K562 (cell line): ENCODE measurements around the gene IFNGR2. TPM values are rescaled to one million over a fixed set of nuclear protein-coding genes. Genes with fewer than 3 reads are reported as not detected.
A peak's percentile ranks its signal among the peaks of the same experiment; 100 is the strongest.

Experiments used
- ATAC-seq: fragments of 200-7000 bp; cut with Tn5 transposase; 3 replicates; pipeline ENCODE4 v1.9.1; 2020; ENCODE audit warnings: moderate library complexity
- BruUV-seq: library from RNA; stranded (reverse); fragments of 400-500 nt; replicated peaks from 2 replicates; lab custom pipeline; 2021; lab: Mats Ljungman, UMichigan
- CTCF ChIA-PET: fragments of 300-600 bp; formaldehyde crosslinking; extraction: SDS; loops from one replicate; lab custom pipeline; 2021; ENCODE audit warnings: low intra/inter-chr PET ratio; lab: Yijun Ruan, JAX
- POLR2A ChIA-PET: fragments of 300-600, 350-650 bp; sonication (Branson Sonifier 250); formaldehyde crosslinking; extraction: SDS; loops from one replicate; lab custom pipeline; 2021; ENCODE audit warnings: antibody characterized with exemption, inconsistent platforms; lab: Yijun Ruan, JAX
- DNase-seq, 4 experiments: peaks; one replicate each; pipeline versions ENCODE4 v3.0.0 to v3.0.0-alpha.2; 2011 to 2018; ENCODE audit warnings: low spot score in 3 of 4, mixed read lengths in 3 of 4; ENCODE audit errors: extremely low read depth in 1 of 4
- FAIRE-seq: peaks from 2 replicates; lab custom pipeline; 2011; peaks lifted over from hg19 to GRCh38; lab: Jason Lieb, UNC
- H2AFZ ChIP-seq: 2 replicates; pipeline ENCODE4 v1.6.0; 2011; ENCODE audit warnings: low read depth, low read length, control low read depth, inconsistent platforms
- H3K27ac ChIP-seq: fragments of 200-600 bp; 3 replicates; pipeline ENCODE4 v1.8.0; 2011; ENCODE audit warnings: low read depth, mild to moderate bottlenecking, control low read depth, inconsistent platforms, low read length, moderate library complexity, mixed read lengths; ENCODE audit errors: extremely low read depth
- H3K27me3 ChIP-seq, 2 experiments: fragments of 300-600 bp in 1 of 2; 2 replicates in 1 of 2; 3 replicates in 1 of 2; pipeline versions ENCODE4 v1.6.0 to v1.8.0; 2011; ENCODE audit warnings: inconsistent platforms in 2 of 2, low read length in 2 of 2, mild to moderate bottlenecking in 1 of 2, mixed read lengths in 1 of 2, moderate library complexity in 1 of 2; ENCODE audit not compliant: control insufficient read depth in 2 of 2, insufficient read depth in 2 of 2
- H3K36me3 ChIP-seq: fragments of 300-600 bp; 3 replicates; pipeline ENCODE4 v1.8.0; 2011; ENCODE audit warnings: mild to moderate bottlenecking, low read length, inconsistent platforms; ENCODE audit not compliant: control insufficient read depth, insufficient read depth
- H3K4me1 ChIP-seq, 2 experiments: fragments of 200-600 bp in 1 of 2; replicated peaks in 1 of 2; 2 replicates in 1 of 2; 3 replicates in 1 of 2; pipeline versions ENCODE4 v1.5.1 to v1.8.0; 2011; ENCODE audit warnings: inconsistent platforms in 2 of 2, low read length in 2 of 2, mild to moderate bottlenecking in 1 of 2, mixed read lengths in 1 of 2, moderate library complexity in 1 of 2; ENCODE audit not compliant: control insufficient read depth in 2 of 2, insufficient read depth in 2 of 2
- H3K4me2 ChIP-seq: 2 replicates; pipeline ENCODE4 v1.6.1; 2011; ENCODE audit warnings: low read length, control low read depth, inconsistent platforms, mixed read lengths; ENCODE audit not compliant: insufficient read depth
- H3K4me3 ChIP-seq: fragments of 200-600 bp; sonication (generic), shearing (Covaris generic); 2 replicates; pipeline ENCODE4 v1.5.1; 2016; ENCODE audit warnings: control low read depth, inconsistent platforms
- H3K79me2 ChIP-seq: fragments of 200-600 bp; 3 replicates; pipeline ENCODE4 v1.8.0; 2011; ENCODE audit warnings: low read length, inconsistent platforms; ENCODE audit not compliant: control insufficient read depth, insufficient read depth
- H3K9ac ChIP-seq, 2 experiments: 2 replicates each; pipeline versions ENCODE4 v1.6.0 to v1.6.1; 2011; ENCODE audit warnings: low read depth in 2 of 2, low read length in 2 of 2, control low read depth in 1 of 2, inconsistent platforms in 1 of 2, mild to moderate bottlenecking in 1 of 2, mixed read lengths in 1 of 2; ENCODE audit not compliant: insufficient read depth in 1 of 2
- H3K9me1 ChIP-seq: one replicate; pipeline ENCODE4 v1.6.0; 2011; ENCODE audit warnings: inconsistent platforms, mild to moderate bottlenecking, low read length, moderate library complexity; ENCODE audit not compliant: control insufficient read depth, insufficient read depth
- H3K9me3 ChIP-seq: replicated peaks from 2 replicates; pipeline ENCODE4 v1.5.1; 2011; ENCODE audit warnings: low read depth, low read length, inconsistent platforms; ENCODE audit not compliant: control insufficient read depth, insufficient read depth
- H4K20me1 ChIP-seq: replicated peaks from 2 replicates; pipeline ENCODE4 v1.6.1; 2011; ENCODE audit warnings: low read length, inconsistent platforms, mixed read lengths; ENCODE audit not compliant: control insufficient read depth, insufficient read depth
- LEF1 ChIP-seq: fragments of 450-650 bp; IDR thresholded peaks from 2 replicates; pipeline ENCODE4 v1.6.1; 2016; ENCODE audit warnings: mild to moderate bottlenecking
- ZBTB17 ChIP-seq: fragments of 450-650 bp; formaldehyde crosslinking; IDR thresholded peaks from 2 replicates; pipeline ENCODE4 v1.4.0; 2020; ENCODE audit warnings: mild to moderate bottlenecking
- whole genome bisulfite sequencing: fragments of 100-300 bp; shearing (Covaris generic); methylation state at CpG from one replicate; pipeline ENCODE4 v1.1.6; 2016; ENCODE audit warnings: low coverage, mixed read lengths; ENCODE audit not compliant: insufficient coverage; ENCODE audit errors: missing lambda C conversion rate; 5-methylcytosine and 5-hydroxymethylcytosine counted together
- in situ Hi-C: fragments of 300-500 bp; cut with MboI; formaldehyde crosslinking; loops from 4 replicates; pipeline ENCODE4 v1.15.0; 2018; ENCODE audit warnings: inconsistent platforms, mixed read lengths
- intact Hi-C: fragments of 100-400 bp; cut with micrococcal nuclease; formaldehyde crosslinking; loops from 2 replicates; pipeline ENCODE4 v1.14.2; 2022
- polyA plus RNA-seq, 8 experiments: library from polyadenylated mRNA; depleted of rRNA in 4 of 8; stranded (reverse) in 5 of 8; unstranded in 3 of 8; fragments of >200 nt; fragmentation: Nextera tagmentation in 2 of 8; fragmentation: Illumina TruSeq in 1 of 8; extraction: Ambion mirVana in 2 of 8; extraction: Trizol in 1 of 8; gene quantifications; 2 replicates each; pipeline versions ENCODE4 v1.2.1 to v1.2.3, GENCODE V29; 2011 to 2014; ENCODE audit warnings: inconsistent platforms in 1 of 8, missing spikeins in 1 of 8
- total RNA-seq, 7 experiments: library from RNA; depleted of rRNA in 6 of 7; stranded (reverse); fragments of >200 nt in 6 of 7; fragmentation: Illumina TruSeq in 2 of 7; extraction: Trizol in 2 of 7; gene quantifications; 2 replicates each; pipeline versions ENCODE4 v1.2.1 to v1.2.3, GENCODE V29; 2011 to 2021; ENCODE audit warnings: low replicate concordance in 1 of 7
- TF ChIP-seq, protein P1 (sequence below): fragments of 450-650 bp; IDR thresholded peaks from 2 replicates; pipeline ENCODE4 v1.6.1; 2017; ENCODE audit warnings: mild to moderate bottlenecking, moderate library complexity
- TF ChIP-seq, protein P2 (sequence below): sonication (generic); formaldehyde crosslinking; IDR thresholded peaks from 2 replicates; pipeline ENCODE4 v1.8.1; 2023; ENCODE audit warnings: mild to moderate bottlenecking, missing genetic modification reagents

Gene IFNGR2
- total and polyA plus RNA-seq, 9 of the 15 experiments (the other 6 are each of a cell fraction or from before 2014, with no cell fraction given), result 6.7 to 58.0 (median 28.5) TPM

DNA sequence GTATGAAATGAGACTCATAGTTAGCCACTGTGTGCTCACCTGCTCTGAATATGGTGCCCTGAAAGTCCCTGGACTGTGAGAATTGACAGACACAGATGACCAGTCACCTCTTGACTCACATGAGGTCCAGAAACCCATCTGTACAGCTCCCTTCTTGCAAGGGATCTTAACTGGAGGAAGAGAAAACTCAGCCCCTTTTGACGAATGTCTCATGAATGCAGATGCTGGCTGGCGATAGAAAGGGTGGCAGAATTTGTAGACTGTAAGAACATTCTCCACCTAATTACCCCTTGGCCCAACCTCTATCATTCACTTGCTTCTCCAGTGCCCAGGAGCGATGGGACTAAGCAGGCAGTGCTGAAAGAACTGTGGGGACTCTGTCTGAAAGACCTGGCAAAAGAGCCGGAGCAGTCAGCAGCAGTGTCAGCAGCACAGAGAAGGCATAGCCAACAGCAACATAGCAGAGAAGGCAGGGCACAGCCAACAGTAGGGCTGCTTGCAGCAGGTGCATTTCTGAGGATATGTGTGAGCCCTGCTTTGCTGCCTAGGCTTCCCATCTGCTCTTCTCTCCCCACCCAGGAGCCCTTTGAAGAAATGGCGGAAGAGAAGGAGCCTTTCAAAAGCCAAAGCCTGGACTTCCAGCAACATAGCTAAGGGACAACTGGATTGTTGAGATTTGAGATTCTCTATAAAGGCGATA lies 25.8 kb upstream of the IFNGR2 start (continued):
- TF ChIP-seq, protein P1, sequence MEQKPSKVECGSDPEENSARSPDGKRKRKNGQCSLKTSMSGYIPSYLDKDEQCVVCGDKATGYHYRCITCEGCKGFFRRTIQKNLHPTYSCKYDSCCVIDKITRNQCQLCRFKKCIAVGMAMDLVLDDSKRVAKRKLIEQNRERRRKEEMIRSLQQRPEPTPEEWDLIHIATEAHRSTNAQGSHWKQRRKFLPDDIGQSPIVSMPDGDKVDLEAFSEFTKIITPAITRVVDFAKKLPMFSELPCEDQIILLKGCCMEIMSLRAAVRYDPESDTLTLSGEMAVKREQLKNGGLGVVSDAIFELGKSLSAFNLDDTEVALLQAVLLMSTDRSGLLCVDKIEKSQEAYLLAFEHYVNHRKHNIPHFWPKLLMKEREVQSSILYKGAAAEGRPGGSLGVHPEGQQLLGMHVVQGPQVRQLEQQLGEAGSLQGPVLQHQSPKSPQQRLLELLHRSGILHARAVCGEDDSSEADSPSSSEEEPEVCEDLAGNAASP, result no peak
- TF ChIP-seq LEF1, result no peak
- TF ChIP-seq, all 486 proteins: peak for 0

DNA sequence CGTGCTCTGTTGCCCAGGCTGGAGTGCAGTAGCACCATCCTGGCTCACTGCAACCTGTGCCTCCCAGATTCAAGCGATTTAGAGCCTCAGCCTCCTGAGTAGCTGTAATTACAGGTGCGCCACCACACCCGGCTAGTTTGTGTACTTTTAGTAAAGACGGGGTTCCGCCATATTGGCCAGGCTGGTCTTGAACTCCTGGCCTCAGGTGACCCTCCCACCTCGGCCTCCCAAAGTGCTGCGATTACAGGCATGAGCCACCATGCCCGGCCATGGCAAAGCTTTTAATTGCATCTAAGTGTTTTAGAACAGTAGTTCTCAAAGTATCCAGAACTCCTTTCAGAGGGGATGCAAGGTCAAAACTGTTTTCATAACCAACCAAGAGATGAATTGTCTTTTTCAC lies 25.1 kb upstream of the IFNGR2 start:
- POLR2A ChIA-PET, result interaction anchor here (0.6 to 0.7 kb wide), 2 partner anchors 50 to 77 kb away, joined by 3 read pairs; no protein-coding TSS in a partner anchor
- H3K4me1 ChIP-seq, result peaks cover 5 to 21% of the 10 kb centered on the region in 2 experiments
- no peak overlapping the region for H2AFZ ChIP-seq
- no peak overlapping the region for H3K9ac ChIP-seq
- CTCF ChIA-PET, result interaction anchor here (0.7 kb wide), 1 partner anchor 178 kb away, joined by 3 read pairs; no protein-coding TSS in a partner anchor
- no peak overlapping the region for H3K27ac ChIP-seq
- no peak overlapping the region for H3K4me3 ChIP-seq
- H3K27me3 ChIP-seq, result peaks cover 6 to 14% of the 10 kb centered on the region in 2 experiments; a peak in 2 of 5 replicates
- FAIRE-seq, result no peak
- H3K79me2 ChIP-seq, result no peaks in the 10 kb centered on the region
- H3K9me3 ChIP-seq, result no peaks in the 10 kb centered on the region
- no peaks in the 10 kb centered on the region for H3K9me1 ChIP-seq
- no TSS peak for BruUV-seq
- WGBS, result 24% methylated on average over 9 of the region's 9 CpGs
- ATAC-seq, result no peak
- in situ Hi-C loops (loop anchor here (5.0 kb wide), 1 partner anchor 181 kb away; no protein-coding TSS in a partner anchor), intact Hi-C loops (loop anchor here (10.0 kb wide), 1 partner anchor 543 kb away; no protein-coding TSS in a partner anchor)
- no peak overlapping the region for H3K4me2 ChIP-seq
- TF ChIP-seq, protein P2, sequence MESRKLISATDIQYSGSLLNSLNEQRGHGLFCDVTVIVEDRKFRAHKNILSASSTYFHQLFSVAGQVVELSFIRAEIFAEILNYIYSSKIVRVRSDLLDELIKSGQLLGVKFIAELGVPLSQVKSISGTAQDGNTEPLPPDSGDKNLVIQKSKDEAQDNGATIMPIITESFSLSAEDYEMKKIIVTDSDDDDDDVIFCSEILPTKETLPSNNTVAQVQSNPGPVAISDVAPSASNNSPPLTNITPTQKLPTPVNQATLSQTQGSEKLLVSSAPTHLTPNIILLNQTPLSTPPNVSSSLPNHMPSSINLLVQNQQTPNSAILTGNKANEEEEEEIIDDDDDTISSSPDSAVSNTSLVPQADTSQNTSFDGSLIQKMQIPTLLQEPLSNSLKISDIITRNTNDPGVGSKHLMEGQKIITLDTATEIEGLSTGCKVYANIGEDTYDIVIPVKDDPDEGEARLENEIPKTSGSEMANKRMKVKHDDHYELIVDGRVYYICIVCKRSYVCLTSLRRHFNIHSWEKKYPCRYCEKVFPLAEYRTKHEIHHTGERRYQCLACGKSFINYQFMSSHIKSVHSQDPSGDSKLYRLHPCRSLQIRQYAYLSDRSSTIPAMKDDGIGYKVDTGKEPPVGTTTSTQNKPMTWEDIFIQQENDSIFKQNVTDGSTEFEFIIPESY (CRISPR knock-in tag), result peak; percentile 47; the same call in 1 of the 2 replicates
- no peak for TF ChIP-seq ZBTB17 (CRISPR knock-in tag)
- TF ChIP-seq, all 486 proteins: peak for 1
- no peak for DNase-seq
- Histone ChIP-seq H3K36me3 (no peaks in the 10 kb centered on the region), H4K20me1 (no peaks in the 10 kb centered on the region)
